ENCODE results near the gene CARF.
"Not testable (repeated sequence)": the region's sequence is repeated elsewhere in the genome, so short reads cannot be mapped to it uniquely, and the experiment has no call there.

Gene CARF

DNA sequence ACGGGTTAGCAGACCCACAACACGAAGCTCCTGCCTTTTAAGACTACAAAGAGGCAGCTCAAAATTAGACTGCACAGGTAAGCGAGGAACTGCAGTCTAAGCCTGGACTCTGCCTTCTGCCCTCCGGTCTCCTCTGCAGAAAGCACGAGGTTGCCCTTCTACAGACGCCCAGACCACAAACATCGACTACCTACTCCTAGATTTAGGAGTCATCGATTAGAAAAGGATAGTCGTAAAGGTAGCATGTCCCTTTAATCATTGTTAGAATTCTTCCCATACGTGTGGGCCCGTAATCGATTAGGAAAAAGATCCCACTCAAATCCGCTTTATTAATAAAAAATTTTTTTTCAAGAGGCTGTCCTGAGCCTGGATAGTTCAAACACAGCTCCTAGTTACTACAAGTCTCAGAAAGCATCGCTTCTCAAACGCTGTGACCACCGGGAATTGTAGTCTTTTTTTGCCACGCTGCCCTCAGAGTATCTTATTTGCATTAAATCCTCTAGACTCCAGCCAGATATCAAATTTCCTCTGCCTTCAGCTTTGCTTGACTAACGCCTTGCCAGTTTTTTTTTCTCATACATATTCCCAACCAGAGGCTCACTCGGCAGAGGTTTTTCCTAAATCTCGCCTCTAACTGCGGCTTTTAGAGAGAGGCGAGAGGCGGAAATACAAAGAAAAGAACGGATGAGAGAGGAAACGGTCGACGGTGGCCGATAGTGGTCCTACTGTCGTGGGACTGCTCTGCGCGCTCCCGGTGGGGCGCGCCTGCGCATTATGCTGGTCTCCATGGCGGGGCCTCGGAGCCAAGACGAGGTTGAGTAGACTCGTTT lies at the start of gene CARF, which contains the start of gene WDR12:
Gene CARF, plus strand, starts transcription at position 764 of the 830 bp plus-strand sequence. CDS start 29,628 bp downstream, outside the sequence.
Gene WDR12, minus strand, starts transcription at position 162 of the 830 bp plus-strand sequence. CDS start 197 bp downstream, outside the sequence.
- DNase-seq, result peak; percentile 95

DNA sequence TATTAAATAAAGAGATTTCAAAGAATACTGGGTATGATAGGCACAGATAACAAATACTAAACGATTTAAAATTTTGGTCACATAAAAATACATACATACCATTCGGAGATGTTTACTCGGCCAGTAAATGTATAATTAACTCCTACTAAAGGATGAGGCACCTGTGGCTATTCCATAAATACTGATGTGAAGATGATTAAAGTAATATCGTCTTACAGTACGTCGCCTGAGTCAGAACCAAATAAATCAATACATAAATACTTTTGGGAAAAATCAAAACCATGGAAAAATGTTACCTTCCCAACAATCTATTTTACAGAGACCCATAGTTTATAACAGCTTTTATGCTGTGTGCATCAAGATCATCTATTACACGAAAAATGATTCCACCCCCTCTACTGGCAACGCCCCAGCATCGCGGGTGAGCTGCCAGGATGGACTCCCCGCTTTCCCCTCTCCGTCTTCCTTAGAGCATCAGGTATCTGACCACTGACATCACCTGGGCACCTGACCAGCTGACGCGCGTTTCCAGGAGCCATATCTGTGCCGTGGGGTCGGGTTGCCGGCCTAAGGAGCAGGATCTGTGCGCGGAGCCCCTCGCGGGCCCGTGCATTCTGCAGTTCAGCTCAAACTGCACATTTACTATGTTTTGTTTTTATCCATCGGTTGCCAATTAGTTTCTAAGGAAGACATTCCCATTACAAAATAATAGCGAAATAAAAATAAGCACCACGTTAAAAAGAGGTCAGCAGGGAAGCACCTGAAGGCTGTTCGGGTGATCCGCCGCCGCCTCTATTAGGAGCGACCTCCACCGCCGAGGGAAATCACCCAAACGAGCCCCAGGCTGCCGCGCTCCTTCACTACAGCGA lies 41.4 kb upstream of the CARF start:
- DNase-seq, result peak; percentile 77

DNA sequence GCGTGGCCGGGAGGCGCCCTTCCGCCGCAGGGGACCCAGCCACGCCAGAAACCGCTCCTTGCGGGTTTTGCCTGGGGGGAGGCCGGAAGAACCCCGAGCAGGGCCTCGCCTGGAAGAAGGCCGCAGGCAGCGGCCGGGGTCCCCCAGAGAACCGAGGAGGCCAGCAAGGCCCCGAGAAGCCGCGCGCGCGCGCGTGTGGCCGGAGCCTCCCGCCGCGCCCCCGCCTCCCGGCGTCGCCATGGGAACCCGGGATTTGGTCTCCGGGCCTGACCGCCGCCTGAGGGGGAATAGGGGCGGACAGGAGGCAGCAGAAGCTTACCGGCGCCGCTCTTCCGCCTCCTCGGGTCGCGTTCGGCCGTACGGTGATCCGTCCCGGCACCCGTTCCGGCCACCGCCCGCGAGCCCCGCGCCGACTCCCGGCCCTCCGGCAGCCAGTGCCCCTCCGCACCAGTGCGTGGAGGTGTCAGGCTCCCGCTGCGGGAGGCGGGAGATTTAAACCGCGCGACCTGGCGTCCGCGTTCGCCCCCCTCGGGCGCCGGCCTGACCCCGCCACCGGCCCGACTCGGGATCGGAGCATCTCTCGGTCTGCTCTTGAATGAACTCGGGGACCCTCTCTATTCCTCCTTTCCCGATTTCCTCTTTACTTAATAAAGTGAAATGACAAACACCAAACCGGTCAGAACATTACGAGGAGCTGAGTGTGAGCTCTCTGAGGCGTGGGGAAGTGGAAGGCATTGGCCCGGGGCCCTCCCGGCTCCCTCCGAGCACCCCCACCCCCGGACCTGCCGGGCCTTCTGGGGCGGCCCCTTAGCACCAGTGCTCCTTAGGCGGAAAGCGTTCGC lies 40.6 kb upstream of the CARF start, which contains the start of gene ICA1L:
Gene ICA1L, minus strand, starts transcription at position 467 of the 842 bp plus-strand sequence. CDS start 42,757 bp downstream, outside the sequence.
- DNase-seq, result peak; percentile 87

- no peak for DNase-seq
Measured at GRCh38 chr2:202877699-202878098, 34.4 kb upstream of the CARF start.

GRCh38 chr2:202881570-202881969 lies 30.5 kb upstream of the CARF start:
- no peak for DNase-seq

DNA sequence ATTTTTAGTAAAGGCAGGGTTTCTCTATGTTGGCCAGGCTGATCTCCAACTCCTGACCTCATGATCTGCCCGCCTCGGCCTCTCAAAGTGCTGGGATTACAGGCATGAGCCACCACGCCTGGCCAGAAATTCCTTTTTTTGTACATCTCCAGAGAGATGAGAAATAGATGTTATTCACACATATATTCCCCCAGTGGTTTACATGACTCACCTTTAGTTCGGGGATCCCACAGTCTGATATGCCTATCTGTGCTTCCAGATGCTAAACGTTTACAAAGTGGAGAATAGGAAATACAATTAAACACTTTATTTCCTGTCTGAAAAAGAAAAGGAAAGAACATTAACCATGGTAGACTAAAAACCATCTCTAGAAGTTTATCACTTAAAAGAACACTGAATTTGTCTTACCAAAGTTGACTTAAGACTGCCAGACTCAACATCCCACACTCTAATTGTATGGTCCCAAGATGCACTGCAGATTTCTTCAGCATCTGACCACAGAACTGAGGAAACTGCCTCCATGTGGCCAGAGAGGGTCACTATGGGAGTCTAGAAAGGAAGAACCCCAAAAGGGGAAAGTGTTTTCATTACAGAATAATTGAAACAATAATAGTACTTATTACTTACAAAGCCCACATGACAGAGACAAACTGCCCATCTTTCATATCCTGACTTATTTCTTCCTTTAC lies 27.9 kb upstream of the CARF start:
- DNase-seq, result no peak

DNA sequence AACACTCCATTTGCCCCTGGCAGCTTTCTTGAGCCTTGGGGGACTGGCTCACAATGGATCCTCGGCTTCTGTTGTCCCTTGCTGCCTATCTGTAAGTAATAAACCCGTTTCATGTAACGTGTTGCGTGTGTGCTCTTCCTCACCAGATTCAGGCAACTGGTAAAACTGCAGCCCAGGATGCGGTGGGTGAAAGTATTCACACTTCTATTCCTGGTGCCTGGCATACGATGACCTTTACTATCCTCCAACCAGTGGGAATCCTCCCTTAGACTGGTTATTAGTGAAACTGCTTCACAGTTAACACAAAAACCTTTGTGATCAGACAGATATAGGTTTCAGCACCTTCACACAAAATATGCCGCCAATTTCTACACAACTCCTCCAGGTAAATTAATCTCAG lies 26.9 kb upstream of the CARF start:
- DNase-seq, result no peak

DNA sequence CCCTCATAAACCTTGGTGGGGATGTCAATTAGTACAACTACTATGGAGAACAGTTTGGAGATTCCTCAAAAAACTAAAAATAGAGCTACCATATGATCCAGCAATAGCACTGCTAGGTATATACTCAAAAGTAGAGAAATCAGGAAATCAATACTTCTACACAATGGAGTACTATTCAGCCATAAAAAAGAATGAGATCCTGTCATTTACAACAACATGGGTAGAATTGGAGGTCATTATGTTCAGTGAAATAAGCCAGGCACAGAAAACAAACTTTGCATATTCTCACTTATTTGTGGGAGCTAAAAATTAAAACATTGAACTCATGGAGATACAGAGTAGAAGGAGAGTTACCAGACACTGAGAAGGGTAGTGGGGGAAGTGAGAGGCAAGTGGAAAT lies 6.6 kb upstream of the CARF start:
- not testable (repeated sequence) for DNase-seq

DNA sequence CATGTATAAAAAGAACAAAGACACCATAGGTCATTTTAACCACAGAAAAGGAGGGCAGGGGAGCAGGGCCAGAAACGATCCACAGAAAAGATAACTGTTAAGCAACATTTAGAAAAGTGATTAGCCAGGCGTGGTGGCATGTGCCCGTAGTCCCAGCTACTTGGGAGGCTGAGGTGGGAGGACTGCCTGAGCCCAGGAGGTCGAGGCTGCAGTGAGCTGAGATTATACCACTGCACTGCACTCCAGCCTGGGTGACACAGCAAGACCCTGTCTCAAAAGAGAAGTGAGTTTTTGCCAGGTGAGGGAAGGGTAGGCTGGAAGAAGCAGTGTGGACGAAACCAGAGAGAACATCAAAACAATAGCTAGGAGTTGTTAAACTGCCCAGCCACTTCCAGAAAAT lies 3.9 kb upstream of the CARF start:
- no peak for DNase-seq

- DNase-seq, result no peak
Measured at GRCh38 chr2:202909394-202910192, 2.5 kb upstream of the CARF start.

GRCh38 chr2:202910250-202910649 lies 1.8 kb upstream of the CARF start:
- DNase-seq, result not testable (repeated sequence)

DNA sequence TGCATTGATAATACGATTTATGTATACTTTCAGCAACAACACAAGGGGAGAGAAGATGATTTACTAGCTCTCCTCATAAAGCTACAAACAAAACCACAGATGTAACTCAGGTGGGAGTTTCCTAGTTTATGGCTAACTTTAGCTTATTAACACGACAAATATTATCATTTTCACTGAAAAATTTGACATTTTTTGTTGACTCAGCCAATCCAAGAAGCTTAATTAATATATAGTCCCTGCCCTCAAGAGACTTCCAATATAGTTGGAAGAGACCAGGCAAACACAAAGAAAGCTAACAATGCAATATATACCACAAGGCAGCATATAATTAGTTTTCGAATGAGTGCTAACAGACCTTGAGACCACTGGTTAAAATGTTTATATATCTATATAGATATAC lies 1.4 kb upstream of the CARF start:
- DNase-seq, result no peak

DNA sequence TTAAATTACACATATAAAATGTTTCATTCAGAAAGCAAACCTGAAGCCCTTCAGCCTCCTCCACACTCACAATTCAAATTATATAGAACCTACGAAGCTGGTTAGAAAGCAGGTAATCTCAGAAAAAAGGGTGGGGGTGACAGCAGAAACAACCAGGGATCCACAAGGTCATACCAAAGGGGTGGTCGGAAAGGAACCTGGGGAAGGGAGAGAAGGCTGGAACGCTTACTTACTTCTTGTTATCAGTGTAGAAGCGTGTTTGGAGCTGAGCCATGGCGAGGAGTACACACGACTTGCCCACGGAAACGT lies 918 bp upstream of the CARF start:
- no peak for DNase-seq

GRCh38 chr2:202912342-202913201 lies 497 bp downstream of the CARF start:
- DNase-seq, result peak; percentile 36

- DNase-seq, result no peak
Measured at GRCh38 chr2:202918860-202919259, 6.8 kb downstream of the CARF start.

DNA sequence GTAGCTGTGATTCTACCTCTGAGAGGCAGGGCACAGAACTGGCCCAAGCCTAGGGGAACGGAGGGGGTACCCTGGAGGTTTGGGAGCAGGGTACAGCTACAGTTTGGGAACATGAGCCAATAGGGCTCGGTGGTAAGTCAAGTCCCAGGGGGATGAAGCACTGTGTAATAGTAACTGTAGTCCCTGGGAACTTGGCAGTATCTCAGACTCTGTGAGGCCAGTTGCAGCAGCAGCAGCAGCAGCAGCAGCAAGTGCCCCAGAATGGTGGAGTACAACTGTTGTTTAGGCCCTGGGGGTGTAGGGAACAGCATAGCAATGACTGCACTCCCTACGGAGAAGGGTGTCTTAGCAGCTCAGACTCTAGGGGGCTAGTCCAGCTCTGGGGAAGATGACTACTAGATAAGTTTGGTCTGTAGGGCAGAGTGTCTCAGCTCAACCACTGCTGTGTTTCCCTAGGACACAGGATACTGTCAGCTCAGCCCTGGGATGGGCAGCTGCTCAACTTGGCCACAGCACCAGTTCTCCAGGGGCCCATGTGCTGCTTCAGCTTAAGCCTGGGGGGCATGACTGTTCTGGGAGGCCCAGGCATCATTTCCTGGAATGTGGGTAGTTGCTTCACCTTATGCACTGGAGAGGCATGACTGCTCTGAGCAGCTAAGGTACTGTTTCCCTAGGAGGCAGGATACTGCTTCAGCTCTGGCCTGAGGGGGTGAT lies 20.5 kb downstream of the CARF start:
- DNase-seq, result no peak

GRCh38 chr2:202933139-202933510 lies 21.1 kb downstream of the CARF start:
- no peak for DNase-seq

DNA sequence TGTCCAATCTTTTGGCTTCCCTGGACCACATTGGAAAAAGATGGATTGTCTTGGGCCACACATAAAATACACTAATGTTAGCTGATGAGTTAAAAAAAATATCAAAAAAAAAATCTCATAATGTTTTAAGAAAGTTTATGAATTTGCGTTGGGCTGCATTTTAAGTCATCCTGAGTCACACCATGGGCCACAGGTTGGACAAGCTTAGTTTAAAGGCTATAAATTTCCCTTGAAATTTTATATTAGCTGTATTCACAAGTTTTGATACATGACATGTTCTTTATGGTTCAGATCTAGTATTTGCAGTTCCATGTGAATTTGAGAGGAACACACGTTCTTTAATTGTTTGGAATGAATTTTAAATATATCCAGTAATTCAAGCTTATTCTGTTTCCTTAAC lies 21.9 kb downstream of the CARF start:
- DNase-seq, result no peak

DNA sequence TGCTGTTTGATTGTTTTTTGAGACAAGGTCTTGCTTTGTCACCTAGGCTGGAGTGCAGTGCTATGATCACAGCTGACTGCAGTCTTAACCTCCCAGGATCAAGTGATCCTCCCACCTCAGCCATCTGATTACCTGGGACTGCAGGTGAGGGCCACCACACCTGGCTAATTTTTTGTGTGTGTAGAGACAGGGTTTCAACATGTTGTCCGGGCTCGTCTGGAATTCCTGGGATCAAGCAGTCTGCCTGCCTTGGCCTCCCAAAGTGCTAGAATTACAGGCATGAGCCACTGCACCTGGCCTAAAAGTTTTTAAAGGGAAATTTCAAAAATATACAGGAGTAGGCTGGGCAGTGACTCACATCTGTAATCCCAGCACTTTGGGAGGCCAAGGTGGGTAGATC lies 22.4 kb downstream of the CARF start:
- DNase-seq, result no peak

GRCh38 chr2:202938960-202939359 lies 26.9 kb downstream of the CARF start:
- no peak for DNase-seq
